Astrocyte (in vitro differentiated cells and primary cell): Measurements from ENCODE around the gene GP9. TPM values are rescaled to one million over a fixed set of nuclear protein-coding genes. Genes with fewer than 3 reads are reported as not detected.

Source experiments
- DNase-seq: peaks from one replicate; pipeline ENCODE4 v3.0.0-alpha.2; 2010; ENCODE audit warnings: low read depth
- FAIRE-seq: peaks from 2 replicates; lab custom pipeline; 2011; peaks lifted over from hg19 to GRCh38; lab: Jason Lieb, UNC
- H2AFZ ChIP-seq: 2 replicates; pipeline ENCODE4 v1.6.0; 2012; ENCODE audit warnings: low read depth, low read length, inconsistent platforms
- H3K27ac ChIP-seq: 2 replicates; pipeline ENCODE4 v1.5.1; 2011; ENCODE audit warnings: low read depth, low read length, inconsistent platforms
- H3K27me3 ChIP-seq: 2 replicates; pipeline ENCODE4 v1.6.0; 2011; ENCODE audit warnings: low read length, inconsistent platforms; ENCODE audit not compliant: insufficient read depth
- H3K36me3 ChIP-seq: 2 replicates; pipeline ENCODE4 v1.5.1; 2011; ENCODE audit warnings: low read length, inconsistent platforms; ENCODE audit not compliant: insufficient read depth
- H3K4me1 ChIP-seq: 2 replicates; pipeline ENCODE4 v1.5.1; 2011; ENCODE audit warnings: low read length, inconsistent platforms; ENCODE audit not compliant: insufficient read depth
- H3K4me2 ChIP-seq: 2 replicates; pipeline ENCODE4 v1.6.0; 2012; ENCODE audit warnings: low read length, inconsistent platforms
- H3K4me3 ChIP-seq: 2 replicates; pipeline ENCODE4 v1.5.1; 2011; ENCODE audit warnings: low read depth, mild to moderate bottlenecking, low read length, inconsistent platforms; ENCODE audit not compliant: insufficient read depth
- H3K79me2 ChIP-seq: 2 replicates; pipeline ENCODE4 v1.6.0; 2012; ENCODE audit warnings: mild to moderate bottlenecking, low read length, inconsistent platforms; ENCODE audit not compliant: insufficient read depth
- H3K9ac ChIP-seq: 2 replicates; pipeline ENCODE4 v1.6.0; 2012; ENCODE audit warnings: mild to moderate bottlenecking, low read length, inconsistent platforms
- H3K9me3 ChIP-seq: 2 replicates; pipeline ENCODE4 v1.5.1; 2012; ENCODE audit warnings: low read depth, mild to moderate bottlenecking, low read length, inconsistent platforms; ENCODE audit not compliant: insufficient read depth
- H4K20me1 ChIP-seq: 2 replicates; pipeline ENCODE4 v1.6.0; 2012; ENCODE audit warnings: low read length, inconsistent platforms; ENCODE audit not compliant: insufficient read depth
- H3K27ac Mint-ChIP-seq: one replicate; pipeline ENCODE4 v1.8.0; 2021; ENCODE audit warnings: mild to moderate bottlenecking, mixed read lengths; ENCODE audit not compliant: unreplicated experiment
- H3K27me3 Mint-ChIP-seq: one replicate; pipeline ENCODE4 v1.8.0; 2021; ENCODE audit warnings: low read depth, mixed read lengths; ENCODE audit not compliant: unreplicated experiment
- H3K36me3 Mint-ChIP-seq: one replicate; pipeline ENCODE4 v1.8.0; 2021; ENCODE audit warnings: low read depth, mixed read lengths; ENCODE audit not compliant: unreplicated experiment
- H3K4me1 Mint-ChIP-seq: one replicate; pipeline ENCODE4 v1.8.0; 2021; ENCODE audit warnings: low read depth, mixed read lengths; ENCODE audit not compliant: unreplicated experiment
- H3K4me3 Mint-ChIP-seq: one replicate; pipeline ENCODE4 v1.8.0; 2021; ENCODE audit warnings: mild to moderate bottlenecking, moderate library complexity, mixed read lengths; ENCODE audit not compliant: unreplicated experiment
- H3K9me3 Mint-ChIP-seq: one replicate; pipeline ENCODE4 v1.8.0; 2021; ENCODE audit warnings: mild to moderate bottlenecking, mixed read lengths; ENCODE audit not compliant: unreplicated experiment
- CTCF ChIP-seq: IDR thresholded peaks from 2 replicates; pipeline ENCODE4 v1.5.1; 2011; ENCODE audit warnings: low read depth, mild to moderate bottlenecking, inconsistent platforms, low read length, moderate library complexity; ENCODE audit not compliant: insufficient read depth
- EZH2 ChIP-seq: IDR thresholded peaks from 2 replicates; pipeline ENCODE4 v1.6.1; 2012; ENCODE audit warnings: mild to moderate bottlenecking, low read length, inconsistent platforms; ENCODE audit not compliant: insufficient read depth
- total RNA-seq: library from RNA; stranded (reverse); gene quantifications from 2 replicates; pipeline ENCODE4 v1.2.1, GENCODE V29; 2021

The GP9 gene
- total RNA-seq, 1 donor from 2014 or later = not detected

- H4K20me1 ChIP-seq = no peaks in the 10 kb centered on the region
- H3K27ac ChIP-seq = no peak overlapping the region
- Mint-ChIP-seq H3K36me3 (no peaks in the 10 kb centered on the region), H3K27ac (no peak overlapping the region), H3K27me3 (peaks cover 38% of the 10 kb centered on the region), H3K4me3 (no peak overlapping the region), H3K9me3 (peaks cover 3% of the 10 kb centered on the region), H3K4me1 (no peaks in the 10 kb centered on the region)
- no peak overlapping the region for H3K4me2 ChIP-seq
- FAIRE-seq (no peak), DNase-seq (no peak)
- TF ChIP-seq EZH2 (no peak), CTCF (no peak)
- no peak overlapping the region for H2AFZ ChIP-seq
- no peaks in the 10 kb centered on the region for H3K79me2 ChIP-seq
- H3K9me3 ChIP-seq = no peaks in the 10 kb centered on the region
- H3K9ac ChIP-seq = no peak overlapping the region
- no peaks in the 10 kb centered on the region for H3K36me3 ChIP-seq
- peaks cover 3% of the 10 kb centered on the region for H3K4me1 ChIP-seq
- no peak overlapping the region for H3K4me3 ChIP-seq
- H3K27me3 ChIP-seq = peaks cover 10% of the 10 kb centered on the region
These were observed 30.0 kb upstream of the GP9 start for GRCh38 chr3:129030611-129031010.

DNA sequence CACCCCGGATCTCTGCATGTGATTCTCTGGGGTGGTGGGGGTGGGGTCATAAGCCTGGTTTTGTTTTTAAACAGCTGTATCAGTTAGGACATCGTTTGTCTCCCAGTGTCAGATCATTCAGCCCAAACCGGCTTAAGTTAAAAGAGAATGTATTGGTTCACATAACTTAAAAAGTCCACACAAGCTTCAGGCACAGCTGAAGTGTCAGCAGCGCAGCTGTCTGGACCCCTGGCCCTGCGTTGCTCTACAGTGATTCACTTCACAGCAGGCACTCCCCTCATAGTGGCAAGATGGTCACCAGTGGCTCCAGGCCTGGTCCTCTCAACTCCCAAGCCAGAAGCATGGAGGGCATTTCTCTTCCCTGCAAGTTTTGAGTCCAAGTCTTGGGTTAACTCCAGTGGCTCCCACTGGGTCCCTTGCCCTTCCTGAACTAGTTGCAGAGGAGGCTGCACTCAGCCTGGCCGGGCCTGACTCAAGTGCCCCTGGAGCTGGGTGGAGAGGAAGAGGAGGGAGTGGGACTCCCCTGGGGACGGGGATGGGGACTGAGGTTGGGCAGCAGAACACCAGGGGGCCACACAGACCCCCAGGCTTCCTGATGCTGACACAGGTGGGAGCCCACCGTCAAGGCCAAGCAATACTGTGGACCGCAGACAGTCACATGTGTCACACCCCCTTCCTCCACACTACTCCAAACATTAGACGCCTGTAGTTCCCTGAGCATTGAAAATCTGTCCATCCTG lies 28.9 kb upstream of the GP9 start:
- no peaks in the 10 kb centered on the region for H3K4me1 Mint-ChIP-seq
- FAIRE-seq = no peak
- Histone ChIP-seq H3K9me3 (no peaks in the 10 kb centered on the region), H3K4me3 (no peak overlapping the region), H3K4me1 (peaks cover 3% of the 10 kb centered on the region), H3K4me2 (no peak overlapping the region), H3K36me3 (no peaks in the 10 kb centered on the region), H4K20me1 (no peaks in the 10 kb centered on the region), H3K9ac (no peak overlapping the region), H2AFZ (no peak overlapping the region), H3K27me3 (peaks cover 2% of the 10 kb centered on the region), H3K27ac (no peak overlapping the region), H3K79me2 (no peaks in the 10 kb centered on the region)
- no peak for DNase-seq
- no peaks in the 10 kb centered on the region for H3K36me3 Mint-ChIP-seq
- H3K27ac Mint-ChIP-seq = no peak overlapping the region
- peaks cover 3% of the 10 kb centered on the region for H3K9me3 Mint-ChIP-seq
- TF ChIP-seq EZH2 (no peak), CTCF (no peak)
- H3K4me3 Mint-ChIP-seq = no peak overlapping the region
- peaks cover 28% of the 10 kb centered on the region for H3K27me3 Mint-ChIP-seq

GRCh38 chr3:129032716-129033115 lies 27.9 kb upstream of the GP9 start:
- Mint-ChIP-seq H3K4me1 (no peaks in the 10 kb centered on the region), H3K27ac (no peak overlapping the region), H3K9me3 (peaks cover 3% of the 10 kb centered on the region), H3K36me3 (no peaks in the 10 kb centered on the region), H3K4me3 (no peak overlapping the region), H3K27me3 (peaks cover 28% of the 10 kb centered on the region)
- H3K9me3 ChIP-seq = no peaks in the 10 kb centered on the region
- no peaks in the 10 kb centered on the region for H3K36me3 ChIP-seq
- FAIRE-seq (no peak), DNase-seq (no peak)
- no peaks in the 10 kb centered on the region for H3K4me1 ChIP-seq
- H4K20me1 ChIP-seq = no peaks in the 10 kb centered on the region
- H3K27ac ChIP-seq = no peak overlapping the region
- TF ChIP-seq EZH2 (no peak), CTCF (no peak)
- H2AFZ ChIP-seq = no peak overlapping the region
- no peaks in the 10 kb centered on the region for H3K79me2 ChIP-seq
- no peak overlapping the region for H3K4me2 ChIP-seq
- no peak overlapping the region for H3K4me3 ChIP-seq
- H3K27me3 ChIP-seq = no peaks in the 10 kb centered on the region
- H3K9ac ChIP-seq = no peak overlapping the region
